Activated naive CD4-positive, alpha-beta T cell treated with anti-CD3 and anti-CD28 coated beads, Interleukin-2, amount 50 U/mL, for 24 hours (primary cell): ENCODE results near the gene CDC14A.
A peak's percentile ranks its signal among the peaks of the same experiment; 100 is the strongest.

Experiments
- H3K27ac Mint-ChIP-seq: one replicate; pipeline ENCODE4 v1.8.0; 2021; ENCODE audit warnings: mild to moderate bottlenecking, mixed read lengths
- H3K27me3 Mint-ChIP-seq: one replicate; pipeline ENCODE4 v1.8.0; 2021; ENCODE audit warnings: mixed read lengths
- H3K36me3 Mint-ChIP-seq: one replicate; pipeline ENCODE4 v1.8.0; 2021; ENCODE audit warnings: mixed read lengths
- H3K4me1 Mint-ChIP-seq: one replicate; pipeline ENCODE4 v1.8.0; 2021; ENCODE audit warnings: mixed read lengths
- H3K4me3 Mint-ChIP-seq: one replicate; pipeline ENCODE4 v1.8.0; 2021; ENCODE audit warnings: mild to moderate bottlenecking, mixed read lengths
- H3K9me3 Mint-ChIP-seq: one replicate; pipeline ENCODE4 v1.8.0; 2021; ENCODE audit warnings: mixed read lengths

The CDC14A gene

DNA sequence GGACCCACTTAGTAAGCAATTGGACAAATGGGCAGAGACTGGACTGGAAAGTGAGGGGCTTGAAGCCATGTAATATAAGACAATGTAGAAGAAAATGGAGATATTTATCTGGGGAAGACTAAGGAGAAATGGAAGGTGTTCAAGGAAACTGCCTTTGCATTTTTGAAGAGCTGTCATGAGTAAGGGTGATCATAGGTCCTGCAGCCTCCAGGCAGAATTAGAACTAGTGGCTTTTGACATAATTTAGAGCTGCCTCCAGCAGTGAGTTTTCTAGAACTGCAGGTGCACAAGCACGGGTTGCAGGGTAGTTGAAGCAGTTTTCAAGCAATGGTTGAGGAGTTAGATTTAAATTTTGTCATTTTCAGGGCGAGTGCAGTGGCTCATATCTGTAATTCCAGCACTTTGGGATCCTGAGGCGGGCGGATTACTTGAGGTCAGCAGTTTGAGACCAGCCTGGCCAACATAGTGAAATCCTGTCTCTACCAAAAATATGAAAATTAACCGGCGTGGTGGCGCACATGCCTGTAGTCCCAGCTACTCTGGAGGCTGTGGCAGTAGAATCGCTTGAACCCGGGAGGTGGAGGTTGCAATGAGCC lies 3.7 kb upstream of the CDC14A start:
- no peaks in the 10 kb centered on the region for H3K9me3 Mint-ChIP-seq
- no peak overlapping the region for H3K4me3 Mint-ChIP-seq
- no peaks in the 10 kb centered on the region for H3K27me3 Mint-ChIP-seq
- H3K4me1 Mint-ChIP-seq, result peaks cover 7% of the 10 kb centered on the region
- H3K36me3 Mint-ChIP-seq, result no peaks in the 10 kb centered on the region
- H3K27ac Mint-ChIP-seq, result no peak overlapping the region

DNA sequence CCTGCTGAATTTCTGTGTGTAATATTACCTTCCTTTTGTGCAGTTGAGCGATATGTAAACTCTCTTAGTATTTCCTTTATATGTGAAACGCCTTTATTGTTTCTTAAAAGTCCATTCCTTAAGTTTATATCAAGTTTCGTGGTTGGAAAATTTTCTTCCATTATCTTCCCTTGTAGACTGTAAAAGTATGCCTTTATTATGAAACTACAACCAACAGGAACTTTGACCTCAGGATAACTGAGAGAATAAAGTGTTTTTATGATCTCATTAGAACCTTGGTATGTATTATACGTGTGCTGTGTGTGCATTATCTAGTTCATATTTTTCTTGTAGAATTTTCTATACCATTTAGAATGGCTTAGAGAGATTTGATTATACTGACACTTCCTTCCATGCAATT lies 3.1 kb upstream of the CDC14A start:
- H3K36me3 Mint-ChIP-seq, result no peaks in the 10 kb centered on the region
- H3K27ac Mint-ChIP-seq, result no peak overlapping the region

GRCh38 chr1:100350787-100351094 lies 1.6 kb upstream of the CDC14A start:
- Mint-ChIP-seq H3K27ac (peak overlapping the region; percentile 96), H3K4me3 (peak overlapping the region; percentile 98), H3K27me3 (no peaks in the 10 kb centered on the region), H3K9me3 (no peaks in the 10 kb centered on the region), H3K36me3 (peaks cover 1% of the 10 kb centered on the region), H3K4me1 (peaks cover 28% of the 10 kb centered on the region)

More for the DNA sequence above, 3.1 kb upstream of the CDC14A start:
- Mint-ChIP-seq H3K4me3 (no peak overlapping the region), H3K4me1 (peaks cover 13% of the 10 kb centered on the region), H3K9me3 (no peaks in the 10 kb centered on the region), H3K27me3 (no peaks in the 10 kb centered on the region)

DNA sequence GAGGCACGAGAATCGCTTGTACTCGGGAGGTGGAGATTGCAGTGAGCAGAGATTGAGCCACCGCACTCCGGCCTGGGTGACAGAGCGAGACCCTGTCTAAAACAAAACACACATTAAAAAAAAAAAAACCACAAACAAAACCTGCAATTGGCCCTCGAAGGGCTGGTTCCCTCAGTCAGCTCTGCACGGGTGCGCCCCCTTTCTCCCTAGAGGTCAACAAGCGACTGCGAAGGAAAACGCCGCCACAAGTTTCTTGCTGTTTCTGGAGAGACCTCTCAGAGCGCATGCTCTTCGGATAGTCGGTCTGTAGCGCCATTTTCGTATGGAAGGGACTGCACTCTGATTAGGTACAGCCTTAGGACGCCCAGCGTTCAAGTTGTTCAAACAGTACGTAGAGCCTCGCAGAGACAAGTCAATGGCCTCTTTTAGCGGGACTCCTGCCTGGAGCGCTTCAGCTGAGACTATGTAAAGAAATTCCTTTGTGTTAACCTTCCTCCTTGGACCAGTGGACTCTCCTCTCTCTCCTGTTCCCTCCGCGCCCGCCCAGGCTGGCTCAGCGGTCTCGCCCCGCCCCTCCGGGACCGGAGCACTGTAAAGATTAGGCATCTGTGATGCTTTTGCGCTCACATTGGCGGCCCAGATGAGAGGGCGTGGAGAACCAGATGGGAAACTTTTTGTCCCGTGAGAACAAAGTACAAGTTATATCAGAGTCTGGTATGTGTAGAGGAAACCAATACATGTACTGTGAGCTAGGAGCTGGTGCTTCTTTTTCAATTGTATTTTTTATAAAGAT lies 1.0 kb upstream of the CDC14A start:
- Mint-ChIP-seq H3K9me3 (no peaks in the 10 kb centered on the region), H3K27me3 (no peaks in the 10 kb centered on the region), H3K36me3 (peaks cover 2% of the 10 kb centered on the region), H3K4me1 (peaks cover 34% of the 10 kb centered on the region), H3K4me3 (peak overlapping the region; percentile 98), H3K27ac (peak overlapping the region; percentile 96)

GRCh38 chr1:100353071-100353801 lies 930 bp downstream of the CDC14A start:
- H3K9me3 Mint-ChIP-seq, result no peaks in the 10 kb centered on the region
- peaks cover 53% of the 10 kb centered on the region for H3K4me1 Mint-ChIP-seq
- peaks cover 6% of the 10 kb centered on the region for H3K36me3 Mint-ChIP-seq
- H3K27ac Mint-ChIP-seq, result peak overlapping the region; percentile 76
- no peaks in the 10 kb centered on the region for H3K27me3 Mint-ChIP-seq
- peak overlapping the region; percentile 98 for H3K4me3 Mint-ChIP-seq

DNA sequence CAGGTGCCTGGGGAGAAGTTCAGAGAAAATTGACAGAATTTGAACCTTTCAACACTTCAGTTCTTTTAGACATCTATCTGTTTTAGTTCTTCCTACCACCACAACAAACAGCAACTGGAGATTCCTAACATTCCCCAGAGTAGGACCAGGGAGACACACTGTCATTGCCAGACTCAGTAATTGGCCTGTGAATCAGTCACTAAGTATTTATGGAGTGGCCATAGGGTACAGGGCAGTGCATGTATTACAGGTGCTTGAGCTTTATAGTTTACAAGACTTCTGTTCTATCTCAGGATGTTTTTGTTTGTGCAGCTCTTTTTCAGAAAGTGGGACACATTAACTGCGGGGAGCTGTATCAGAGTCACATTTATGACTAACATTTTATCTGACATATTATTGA lies 1.7 kb downstream of the CDC14A start:
- H3K27me3 Mint-ChIP-seq, result no peaks in the 10 kb centered on the region
- H3K36me3 Mint-ChIP-seq, result peaks cover 6% of the 10 kb centered on the region
- H3K27ac Mint-ChIP-seq, result peak overlapping the region; percentile 76
- H3K4me3 Mint-ChIP-seq, result peak overlapping the region; percentile 98
- peaks cover 59% of the 10 kb centered on the region for H3K4me1 Mint-ChIP-seq
- no peaks in the 10 kb centered on the region for H3K9me3 Mint-ChIP-seq

DNA sequence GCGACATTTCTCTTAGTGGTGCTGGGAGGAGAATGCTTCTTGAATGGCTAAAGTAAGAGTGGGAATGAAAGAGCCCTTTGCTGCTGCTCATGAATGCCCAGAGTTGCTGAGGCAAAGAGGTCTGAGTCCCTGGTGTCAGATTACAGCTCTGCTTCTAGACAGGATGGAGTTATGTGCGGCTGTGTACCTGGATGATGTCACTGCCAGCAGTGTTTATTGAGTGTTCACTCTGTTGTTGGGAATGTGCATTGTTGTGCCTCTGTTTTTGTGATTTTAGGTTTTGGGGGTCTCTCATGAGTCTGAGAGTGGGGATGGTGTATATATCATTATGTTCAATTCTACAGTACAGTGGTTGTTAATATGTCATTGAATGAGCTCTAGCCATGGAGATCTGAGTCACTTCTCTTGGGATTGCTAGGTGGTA lies 2.7 kb downstream of the CDC14A start:
- no peaks in the 10 kb centered on the region for H3K9me3 Mint-ChIP-seq
- peaks cover 69% of the 10 kb centered on the region for H3K4me1 Mint-ChIP-seq
- H3K27ac Mint-ChIP-seq, result peak overlapping the region; percentile 86
- H3K4me3 Mint-ChIP-seq, result peak overlapping the region; percentile 98
- H3K36me3 Mint-ChIP-seq, result peaks cover 6% of the 10 kb centered on the region
- no peaks in the 10 kb centered on the region for H3K27me3 Mint-ChIP-seq

DNA sequence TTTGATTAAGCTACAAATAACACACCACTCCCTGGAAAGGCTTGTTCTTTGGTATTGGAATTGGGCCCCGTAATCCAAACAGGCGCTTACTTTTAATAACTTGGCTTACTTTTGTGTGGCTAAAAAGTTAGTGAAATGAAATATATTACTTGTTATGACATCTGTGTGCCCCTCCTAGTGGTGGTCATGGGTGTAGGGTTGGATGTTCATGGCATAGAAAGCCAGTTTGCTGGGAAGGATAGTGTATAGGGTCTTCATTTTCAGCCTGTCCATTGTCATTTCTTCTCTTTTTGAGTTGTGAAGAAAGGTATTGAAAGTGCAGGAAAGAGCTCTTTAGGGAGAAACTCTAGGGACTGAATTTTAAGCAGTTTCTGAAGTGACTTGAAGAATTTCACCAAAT lies 5.9 kb downstream of the CDC14A start:
- H3K4me3 Mint-ChIP-seq, result peak overlapping the region; percentile 1
- no peaks in the 10 kb centered on the region for H3K9me3 Mint-ChIP-seq
- H3K27me3 Mint-ChIP-seq, result no peaks in the 10 kb centered on the region
- H3K36me3 Mint-ChIP-seq, result peaks cover 17% of the 10 kb centered on the region
- H3K27ac Mint-ChIP-seq, result peak overlapping the region; percentile 49
- peaks cover 93% of the 10 kb centered on the region for H3K4me1 Mint-ChIP-seq

DNA sequence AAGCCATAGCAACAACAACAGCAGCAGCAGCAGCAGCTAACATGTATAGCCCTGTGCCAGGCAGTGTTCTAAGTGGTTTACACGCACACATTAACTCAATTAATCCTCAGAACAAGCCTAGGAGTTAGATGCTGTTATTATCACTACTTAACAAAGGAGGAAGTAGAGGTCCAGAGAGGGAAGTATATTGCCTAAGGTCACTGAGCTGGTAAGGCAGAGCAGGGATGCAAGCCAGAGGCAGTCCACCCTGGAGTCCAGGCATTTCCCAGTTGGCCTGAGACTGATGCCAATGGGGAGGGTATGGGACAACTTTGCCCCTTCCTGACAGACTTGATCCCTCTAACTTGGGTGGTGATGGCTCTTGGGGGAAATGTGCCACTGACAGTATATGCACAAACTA lies 6.8 kb downstream of the CDC14A start:
- Mint-ChIP-seq H3K36me3 (peaks cover 20% of the 10 kb centered on the region), H3K9me3 (no peaks in the 10 kb centered on the region), H3K27me3 (no peaks in the 10 kb centered on the region), H3K4me1 (peaks cover 85% of the 10 kb centered on the region), H3K4me3 (peak overlapping the region; percentile 31), H3K27ac (peak overlapping the region; percentile 42)

- peaks cover 85% of the 10 kb centered on the region for H3K4me1 Mint-ChIP-seq
- peak overlapping the region; percentile 1 for H3K4me3 Mint-ChIP-seq
- H3K27me3 Mint-ChIP-seq, result no peaks in the 10 kb centered on the region
- H3K27ac Mint-ChIP-seq, result peak overlapping the region; percentile 86
- H3K36me3 Mint-ChIP-seq, result peaks cover 20% of the 10 kb centered on the region
- no peaks in the 10 kb centered on the region for H3K9me3 Mint-ChIP-seq
Measured at GRCh38 chr1:100360790-100361510, 8.6 kb downstream of the CDC14A start.

- Mint-ChIP-seq H3K36me3 (peaks cover 21% of the 10 kb centered on the region), H3K4me1 (peaks cover 85% of the 10 kb centered on the region)
Measured at GRCh38 chr1:100361511-100362089, 9.3 kb downstream of the CDC14A start.

GRCh38 chr1:100362821-100363466 lies 10.6 kb downstream of the CDC14A start:
- peak overlapping the region; percentile 32 for H3K27ac Mint-ChIP-seq
- peaks cover 4% of the 10 kb centered on the region for H3K9me3 Mint-ChIP-seq
- H3K36me3 Mint-ChIP-seq, result peaks cover 23% of the 10 kb centered on the region
- H3K27me3 Mint-ChIP-seq, result no peaks in the 10 kb centered on the region
- peaks cover 85% of the 10 kb centered on the region for H3K4me1 Mint-ChIP-seq
- no peak overlapping the region for H3K4me3 Mint-ChIP-seq

More at GRCh38 chr1:100361511-100362089, 9.3 kb downstream of the CDC14A start:
- H3K9me3 Mint-ChIP-seq, result no peaks in the 10 kb centered on the region
- peak overlapping the region; percentile 86 for H3K27ac Mint-ChIP-seq
- no peaks in the 10 kb centered on the region for H3K27me3 Mint-ChIP-seq
- H3K4me3 Mint-ChIP-seq, result peak overlapping the region; percentile 1

GRCh38 chr1:100363831-100364230 lies 11.5 kb downstream of the CDC14A start:
- Mint-ChIP-seq H3K4me1 (peaks cover 86% of the 10 kb centered on the region), H3K36me3 (peaks cover 25% of the 10 kb centered on the region), H3K4me3 (no peak overlapping the region), H3K27ac (peak overlapping the region; percentile 33), H3K27me3 (no peaks in the 10 kb centered on the region), H3K9me3 (peaks cover 4% of the 10 kb centered on the region)

DNA sequence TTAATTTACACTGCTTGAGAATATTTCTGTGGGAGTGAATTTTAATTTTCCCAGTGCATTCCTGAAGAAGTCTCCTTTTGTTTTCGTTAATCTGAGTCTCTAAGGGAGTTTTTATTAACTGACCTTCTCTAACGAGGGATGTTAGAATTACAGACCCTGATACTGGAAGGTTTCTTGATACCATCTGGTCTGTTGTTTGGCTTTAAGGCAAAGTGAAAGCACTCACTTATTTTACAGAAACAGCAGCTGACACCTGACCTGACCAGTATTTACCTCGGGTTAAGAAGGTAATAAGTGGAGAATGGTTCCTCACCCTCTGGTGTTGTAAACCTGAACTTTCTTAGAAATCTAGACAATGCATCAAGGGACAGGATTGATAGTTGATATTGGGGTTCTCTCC lies 12.4 kb downstream of the CDC14A start:
- Mint-ChIP-seq H3K4me3 (peak overlapping the region; percentile 58), H3K27ac (peak overlapping the region; percentile 79), H3K4me1 (peaks cover 83% of the 10 kb centered on the region), H3K36me3 (peaks cover 29% of the 10 kb centered on the region), H3K27me3 (no peaks in the 10 kb centered on the region), H3K9me3 (peaks cover 4% of the 10 kb centered on the region)

GRCh38 chr1:100366209-100366525 lies 13.9 kb downstream of the CDC14A start:
- peaks cover 82% of the 10 kb centered on the region for H3K4me1 Mint-ChIP-seq
- peaks cover 4% of the 10 kb centered on the region for H3K9me3 Mint-ChIP-seq
- peaks cover 34% of the 10 kb centered on the region for H3K36me3 Mint-ChIP-seq
- no peak overlapping the region for H3K27ac Mint-ChIP-seq
- no peaks in the 10 kb centered on the region for H3K27me3 Mint-ChIP-seq
- no peak overlapping the region for H3K4me3 Mint-ChIP-seq
